Neural cell (in vitro differentiated cells): ENCODE data around the gene NCKAP1. TPM values are rescaled to one million over a fixed set of nuclear protein-coding genes. Genes with fewer than 3 reads are reported as not detected.
"Not testable (repeated sequence)": the region's sequence is repeated elsewhere in the genome, so short reads cannot be mapped to it uniquely, and the experiment has no call there.

Experiments
- H2AFZ ChIP-seq: fragments of 200-600, 300-800 bp; sonication (generic), shearing (Covaris generic); 2 replicates; pipeline ENCODE4 v1.6.0; 2014; ENCODE audit warnings: low read depth, mild to moderate bottlenecking, antibody characterized with exemption, low read length, moderate library complexity
- H3F3A ChIP-seq: fragments of 200-600 bp; shearing (Covaris generic); 2 replicates; pipeline ENCODE4 v1.6.1; 2016; ENCODE audit warnings: mild to moderate bottlenecking, moderate library complexity, mixed read lengths, antibody characterized with exemption, low read length; ENCODE audit not compliant: insufficient read depth, poor library complexity, severe bottlenecking
- H3K27ac ChIP-seq: fragments of 200-600, 300-800 bp; sonication (generic), shearing (Covaris generic); 2 replicates; pipeline ENCODE4 v1.5.1; 2014; ENCODE audit warnings: mild to moderate bottlenecking, low read length, moderate library complexity
- H3K27me3 ChIP-seq: fragments of 300-800, 200-600 bp; sonication (generic), shearing (Covaris generic); 2 replicates; pipeline ENCODE4 v1.6.0; 2014; ENCODE audit warnings: mild to moderate bottlenecking, low read depth, low read length, moderate library complexity; ENCODE audit not compliant: insufficient read depth
- H3K36me3 ChIP-seq: fragments of 300-800, 200-600 bp; sonication (generic), shearing (Covaris generic); 2 replicates; pipeline ENCODE4 v1.5.1; 2014; ENCODE audit warnings: mild to moderate bottlenecking, antibody characterized with exemption, low read length, moderate library complexity; ENCODE audit not compliant: insufficient read depth
- H3K4me2 ChIP-seq: fragments of 300-800, 200-600 bp; sonication (generic), shearing (Covaris generic); 2 replicates; pipeline ENCODE4 v1.6.0; 2014; ENCODE audit warnings: mild to moderate bottlenecking, low read length
- H3K4me3 ChIP-seq: fragments of 300-800, 200-600 bp; sonication (generic), shearing (Covaris generic); 2 replicates; pipeline ENCODE4 v1.5.1; 2014; ENCODE audit warnings: mild to moderate bottlenecking, low read length, moderate library complexity
- H3K79me2 ChIP-seq: fragments of 200-600 bp; shearing (Covaris generic); replicated peaks from 2 replicates; pipeline ENCODE4 v1.6.0; 2014; ENCODE audit warnings: mild to moderate bottlenecking, low read length, moderate library complexity; ENCODE audit not compliant: insufficient read depth
- H3K9ac ChIP-seq: fragments of 300-800, 200-600 bp; sonication (generic), shearing (Covaris generic); 2 replicates; pipeline ENCODE4 v1.6.1; 2016; ENCODE audit warnings: mild to moderate bottlenecking, low read length, mixed read lengths
- H3K9me2 ChIP-seq: fragments of 200-600 bp; shearing (Covaris generic); 2 replicates; pipeline ENCODE4 v1.6.1; 2016; ENCODE audit warnings: mild to moderate bottlenecking, low read length, mixed read lengths; ENCODE audit not compliant: insufficient read depth
- H3K9me3 ChIP-seq: fragments of 200-600, 300-800 bp; sonication (generic), shearing (Covaris generic); 2 replicates; pipeline ENCODE4 v1.6.1; 2016; ENCODE audit warnings: mild to moderate bottlenecking, mixed run types, low read length, moderate library complexity, mixed read lengths
- H4K20me1 ChIP-seq: fragments of 200-600 bp; shearing (Covaris generic); 2 replicates; pipeline ENCODE4 v1.6.1; 2016; ENCODE audit warnings: mild to moderate bottlenecking, mixed run types; ENCODE audit not compliant: insufficient read depth
- CTCF ChIP-seq: fragments of 450-650 bp; IDR thresholded peaks from 2 replicates; pipeline ENCODE4 v1.5.1; 2014; ENCODE audit warnings: antibody characterized with exemption, mild to moderate bottlenecking, moderate library complexity; ENCODE audit not compliant: poor library complexity, severe bottlenecking
- EP300 ChIP-seq: fragments of 450-650 bp; conservative IDR thresholded peaks from 2 replicates; pipeline ENCODE4 v1.6.1; 2014; ENCODE audit warnings: antibody characterized with exemption, mild to moderate bottlenecking, moderate library complexity; ENCODE audit not compliant: poor library complexity, severe bottlenecking
- EZH2 ChIP-seq: fragments of 200-600, 300-800 bp; shearing (Covaris generic), sonication (generic); IDR thresholded peaks from 2 replicates; pipeline ENCODE4 v1.6.1; 2014; ENCODE audit warnings: antibody characterized with exemption, low read length, borderline replicate concordance, mild to moderate bottlenecking; ENCODE audit not compliant: insufficient read depth, poor library complexity, severe bottlenecking
- MXI1 ChIP-seq: fragments of 450-650 bp; conservative IDR thresholded peaks from 2 replicates; pipeline ENCODE4 v1.6.1; 2014; ENCODE audit warnings: antibody characterized with exemption, mild to moderate bottlenecking; ENCODE audit not compliant: poor library complexity, severe bottlenecking
- POLR2AphosphoS5 ChIP-seq: IDR thresholded peaks from 2 replicates; pipeline ENCODE4 v1.6.1; 2012
- RAD21 ChIP-seq: fragments of 450-650 bp; conservative IDR thresholded peaks from 2 replicates; pipeline ENCODE4 v1.6.1; 2014; ENCODE audit warnings: antibody characterized with exemption, mild to moderate bottlenecking, moderate library complexity
- REST ChIP-seq: IDR thresholded peaks from 2 replicates; pipeline ENCODE4 v1.6.1; 2012; ENCODE audit warnings: borderline replicate concordance
- SMC3 ChIP-seq: fragments of 450-650 bp; conservative IDR thresholded peaks from 2 replicates; pipeline ENCODE4 v1.6.1; 2014; ENCODE audit warnings: antibody characterized with exemption, mild to moderate bottlenecking, moderate library complexity; ENCODE audit not compliant: poor library complexity
- TAF1 ChIP-seq: IDR thresholded peaks from 2 replicates; pipeline ENCODE4 v1.6.1; 2012; ENCODE audit warnings: low read depth
- polyA plus RNA-seq: library from polyadenylated mRNA; depleted of rRNA; stranded (reverse); fragments of >200 nt; gene quantifications from 2 replicates; pipeline ENCODE4 v1.2.3, GENCODE V29; 2014

The NCKAP1 gene
- polyA plus RNA-seq, 1 donor from 2014 or later = 124 TPM

GRCh38 chr2:182994228-182994912, 43.9 kb downstream of the NCKAP1 start:
- no peaks in the 10 kb centered on the region for H4K20me1 ChIP-seq
- H3K4me3 ChIP-seq = no peak overlapping the region
- H3K27me3 ChIP-seq = no peaks in the 10 kb centered on the region
- H3K4me2 ChIP-seq = no peak overlapping the region
- H2AFZ ChIP-seq = no peak overlapping the region
- peaks cover 6% of the 10 kb centered on the region for H3K36me3 ChIP-seq
- TF ChIP-seq TAF1 (no peak), CTCF (no peak), EP300 (no peak), REST (no peak), SMC3 (no peak), POLR2AphosphoS5 (no peak), RAD21 (no peak)
- H3K27ac ChIP-seq = no peak overlapping the region
- H3K9me2 ChIP-seq = no peaks in the 10 kb centered on the region
- H3K9me3 ChIP-seq = no peaks in the 10 kb centered on the region
- no peak overlapping the region for H3K9ac ChIP-seq
- no peaks in the 10 kb centered on the region for H3K79me2 ChIP-seq
- no peaks in the 10 kb centered on the region for H3F3A ChIP-seq

- Histone ChIP-seq H3K79me2 (no peaks in the 10 kb centered on the region), H3K27ac (no peak overlapping the region), H3K4me3 (no peak overlapping the region), H3K27me3 (no peaks in the 10 kb centered on the region), H3K9me2 (no peaks in the 10 kb centered on the region), H3K9ac (no peak overlapping the region), H2AFZ (no peak overlapping the region), H4K20me1 (no peaks in the 10 kb centered on the region), H3K4me2 (no peak overlapping the region), H3K36me3 (peaks cover 17% of the 10 kb centered on the region), H3K9me3 (no peaks in the 10 kb centered on the region), H3F3A (no peaks in the 10 kb centered on the region)
- TF ChIP-seq SMC3 = no peak
- no peak for TF ChIP-seq EZH2
- no peak for TF ChIP-seq TAF1
- TF ChIP-seq POLR2AphosphoS5 = no peak
- no peak for TF ChIP-seq CTCF
- TF ChIP-seq MXI1 = no peak
- no peak for TF ChIP-seq RAD21
- TF ChIP-seq EP300 = no peak
- TF ChIP-seq REST = no peak
Observed at GRCh38 chr2:182982941-182983340, 55.3 kb downstream of the NCKAP1 start.

GRCh38 chr2:182981475-182981874, 56.8 kb downstream of the NCKAP1 start:
- peaks cover 17% of the 10 kb centered on the region for H3K36me3 ChIP-seq
- not testable (repeated sequence) for H3K27me3 ChIP-seq, H3K9ac ChIP-seq, H3K9me2 ChIP-seq, H2AFZ ChIP-seq, H3F3A ChIP-seq, H3K4me2 ChIP-seq, H4K20me1 ChIP-seq, H3K4me3 ChIP-seq, H3K9me3 ChIP-seq, H3K27ac ChIP-seq, H3K79me2 ChIP-seq
